ENCODE results near the gene ARHGAP22.
"Not testable (repeated sequence)": the region's sequence is repeated elsewhere in the genome, so short reads cannot be mapped to it uniquely, and the experiment has no call there.

The ARHGAP22 gene

GRCh38 chr10:48446785-48447184, 158.1 kb downstream of the ARHGAP22 start:
- no peak for DNase-seq

GRCh38 chr10:48445932-48446331, 158.9 kb downstream of the ARHGAP22 start:
- no peak for DNase-seq

GRCh38 chr10:48444861-48445841, 159.7 kb downstream of the ARHGAP22 start:
- no peak for DNase-seq

GRCh38 chr10:48444266-48444665, 160.6 kb downstream of the ARHGAP22 start:
- DNase-seq = no peak

- DNase-seq = no peak
These were observed 162.1 kb downstream of the ARHGAP22 start for GRCh38 chr10:48442809-48443177.

GRCh38 chr10:48442090-48442808, 162.6 kb downstream of the ARHGAP22 start:
- DNase-seq = no peak

GRCh38 chr10:48440771-48441170, 164.1 kb downstream of the ARHGAP22 start:
- no peak for DNase-seq

GRCh38 chr10:48439581-48440041, 165.3 kb downstream of the ARHGAP22 start:
- DNase-seq = no peak

- DNase-seq = no peak
These were observed 165.8 kb downstream of the ARHGAP22 start for GRCh38 chr10:48439031-48439430.

- DNase-seq = no peak
These were observed 167.3 kb downstream of the ARHGAP22 start for GRCh38 chr10:48437546-48437945.

- DNase-seq = no peak
These were observed 173.0 kb downstream of the ARHGAP22 start for GRCh38 chr10:48431871-48432270.

GRCh38 chr10:48430402-48430993, 174.4 kb downstream of the ARHGAP22 start:
- DNase-seq = no peak

- DNase-seq = no peak
These were observed 175.6 kb downstream of the ARHGAP22 start for GRCh38 chr10:48429309-48429708.

- no peak for DNase-seq
These were observed 176.0 kb downstream of the ARHGAP22 start for GRCh38 chr10:48428896-48429295.

- no peak for DNase-seq
These were observed 181.0 kb downstream of the ARHGAP22 start for GRCh38 chr10:48423884-48424283.

- not testable (repeated sequence) for DNase-seq
These were observed 183.0 kb downstream of the ARHGAP22 start for GRCh38 chr10:48421862-48422261.

GRCh38 chr10:48419714-48420113, 185.2 kb downstream of the ARHGAP22 start:
- DNase-seq = no peak

GRCh38 chr10:48418189-48418788, 186.6 kb downstream of the ARHGAP22 start:
- no peak for DNase-seq

- no peak for DNase-seq
These were observed 187.5 kb downstream of the ARHGAP22 start for GRCh38 chr10:48417374-48417773.

- no peak for DNase-seq
These were observed 188.2 kb downstream of the ARHGAP22 start for GRCh38 chr10:48416584-48417232.

- DNase-seq = no peak
These were observed 190.1 kb downstream of the ARHGAP22 start for GRCh38 chr10:48414778-48415177.

- DNase-seq = no peak
These were observed 190.7 kb downstream of the ARHGAP22 start for GRCh38 chr10:48414160-48414559.
